ENCODE results near the gene AFG3L2.

AFG3L2 gene

GRCh38 chr18:12327510-12328178, 49.4 kb downstream of the AFG3L2 start:
- peak; percentile 45 to 52 for DNase-seq (ENCODE audit: low read depth in 2 of 2, low spot score in 1 of 2)

- no peak for DNase-seq (ENCODE audit: low read depth in 2 of 2, low spot score in 1 of 2)
Observed at GRCh38 chr18:12326711-12327460, 50.1 kb downstream of the AFG3L2 start.

- no peak for DNase-seq (ENCODE audit: low read depth in 2 of 2, low spot score in 1 of 2)
Observed at GRCh38 chr18:12325726-12326245, 51.2 kb downstream of the AFG3L2 start.

GRCh38 chr18:12324991-12325725, 51.9 kb downstream of the AFG3L2 start:
- DNase-seq (ENCODE audit: low read depth in 2 of 2, low spot score in 1 of 2): no peak

GRCh38 chr18:12321333-12321732, 55.7 kb downstream of the AFG3L2 start:
- DNase-seq (ENCODE audit: low read depth in 2 of 2, low spot score in 1 of 2): no peak

- no peak for DNase-seq (ENCODE audit: low read depth in 2 of 2, low spot score in 1 of 2)
Observed at GRCh38 chr18:12318857-12319256, 58.2 kb downstream of the AFG3L2 start.

- DNase-seq (ENCODE audit: low read depth in 2 of 2, low spot score in 1 of 2): no peak
Observed at GRCh38 chr18:12318334-12318697, 58.7 kb downstream of the AFG3L2 start.

- DNase-seq (ENCODE audit: low read depth in 2 of 2, low spot score in 1 of 2): no peak
Observed at GRCh38 chr18:12317664-12318333, 59.2 kb downstream of the AFG3L2 start.

- DNase-seq (ENCODE audit: low read depth in 2 of 2, low spot score in 1 of 2): no peak
Observed at GRCh38 chr18:12315911-12316310, 61.1 kb downstream of the AFG3L2 start.

GRCh38 chr18:12315490-12315889, 61.5 kb downstream of the AFG3L2 start:
- no peak for DNase-seq (ENCODE audit: low read depth in 2 of 2, low spot score in 1 of 2)

GRCh38 chr18:12314591-12315305, 62.3 kb downstream of the AFG3L2 start:
- no peak for DNase-seq (ENCODE audit: low read depth in 2 of 2, low spot score in 1 of 2)

GRCh38 chr18:12313530-12314245, 63.3 kb downstream of the AFG3L2 start:
- DNase-seq (ENCODE audit: low read depth in 2 of 2, low spot score in 1 of 2): no peak

- DNase-seq (ENCODE audit: low read depth in 2 of 2, low spot score in 1 of 2): no peak
Observed at GRCh38 chr18:12312976-12313375, 64.1 kb downstream of the AFG3L2 start.

- no peak for DNase-seq (ENCODE audit: low read depth in 2 of 2, low spot score in 1 of 2)
Observed at GRCh38 chr18:12310762-12311161, 66.3 kb downstream of the AFG3L2 start.

- no peak for DNase-seq (ENCODE audit: low read depth in 2 of 2, low spot score in 1 of 2)
Observed at GRCh38 chr18:12309683-12310198, 67.3 kb downstream of the AFG3L2 start.

GRCh38 chr18:12308386-12309100, 68.5 kb downstream of the AFG3L2 start:
- no peak for DNase-seq (ENCODE audit: low read depth in 2 of 2, low spot score in 1 of 2)

GRCh38 chr18:12307701-12308385, 69.2 kb downstream of the AFG3L2 start, which contains the start of gene TUBB6:
Gene TUBB6 (plus strand): TSS chr18:12308241. CDS start chr18:12308293, 52 bp downstream.
- no peak for DNase-seq (ENCODE audit: low read depth in 2 of 2, low spot score in 1 of 2)

Measured in stimulated activated CD8-positive, alpha-beta memory T cell treated with anti-CD3 and anti-CD28 coated beads, Interleukin-4, amount 100 ng/mL, for 4 hours (primary cell).